GM12878 (cell line): ENCODE measurements around the gene MAZ.

Source experiments
- CTCF ChIP-seq, 3 experiments: IDR thresholded peaks in 2 of 3; conservative IDR thresholded peaks in 1 of 3; 2 replicates each; pipeline ENCODE4 v1.5.1; 2011; ENCODE audit warnings: low read depth in 3 of 3, low read length in 3 of 3, mild to moderate bottlenecking in 3 of 3, control low read depth in 2 of 3, moderate library complexity in 2 of 3, inconsistent platforms in 1 of 3, mixed read lengths in 1 of 3; ENCODE audit not compliant: control insufficient read depth in 2 of 3, insufficient read depth in 1 of 3; ENCODE audit errors: extremely low read depth in 1 of 3
- KDM1A ChIP-seq: fragments of 200-600 bp; sonication (generic); IDR thresholded peaks from 2 replicates; pipeline ENCODE4 v1.6.1; 2016; ENCODE audit warnings: borderline replicate concordance
- MTA2 ChIP-seq: fragments of 450-650 bp; IDR thresholded peaks from 2 replicates; pipeline ENCODE4 v1.6.1; 2016; ENCODE audit warnings: low read depth, mild to moderate bottlenecking, moderate library complexity
- NR2C2 ChIP-seq: IDR thresholded peaks from 2 replicates; pipeline ENCODE4 v1.6.1; 2011; ENCODE audit warnings: borderline replicate concordance, low read depth; ENCODE audit not compliant: control insufficient read depth, insufficient read length
- SPI1 ChIP-seq: IDR thresholded peaks from 2 replicates; pipeline ENCODE4 v1.6.1; 2011; ENCODE audit warnings: low read depth, mild to moderate bottlenecking, low read length, moderate library complexity, borderline replicate concordance; ENCODE audit not compliant: insufficient read depth
- YBX1 ChIP-seq: fragments of 450-650 bp; IDR thresholded peaks from 2 replicates; pipeline ENCODE4 v1.6.1; 2016; ENCODE audit warnings: antibody characterized with exemption

- TF ChIP-seq NR2C2: no peak
- TF ChIP-seq MTA2: no peak
- no peak for TF ChIP-seq KDM1A
- TF ChIP-seq YBX1: no peak
- no peak for TF ChIP-seq SPI1
- no peak for TF ChIP-seq CTCF (IDR thresholded peaks at IDR 0.05 in 2 of 3, conservative IDR thresholded peaks at IDR 0.05 in 1 of 3; ENCODE audit: control insufficient read depth in 2 of 3, extremely low read depth in 1 of 3, insufficient read depth in 1 of 3, low read depth in 3 of 3, low read length in 3 of 3)
These were observed 504 bp downstream of the MAZ start for GRCh38 chr16:29806641-29807425.
